ENCODE results near the gene RAB5A.

DNA sequence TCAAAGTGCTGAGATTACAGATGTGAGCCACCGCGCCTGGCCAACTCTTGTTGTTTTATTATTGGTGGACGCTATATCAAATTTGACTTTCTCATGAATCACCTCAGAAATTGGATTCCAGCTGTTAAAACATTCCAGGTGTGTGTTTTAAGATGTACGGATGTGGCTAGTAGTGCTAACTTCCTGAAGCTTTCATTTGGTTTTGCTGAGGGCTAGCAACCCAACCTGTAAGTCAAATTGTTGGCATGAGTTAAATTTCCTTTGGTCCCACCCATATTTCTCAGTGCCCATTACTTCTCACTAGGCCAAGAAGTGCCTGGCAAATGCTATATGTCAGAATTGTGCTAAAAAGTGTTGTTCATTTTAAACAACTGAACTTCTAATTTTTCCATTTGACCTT is 80.2 kb downstream of the RAB5A start:
- TF ChIP-seq, protein P1, sequence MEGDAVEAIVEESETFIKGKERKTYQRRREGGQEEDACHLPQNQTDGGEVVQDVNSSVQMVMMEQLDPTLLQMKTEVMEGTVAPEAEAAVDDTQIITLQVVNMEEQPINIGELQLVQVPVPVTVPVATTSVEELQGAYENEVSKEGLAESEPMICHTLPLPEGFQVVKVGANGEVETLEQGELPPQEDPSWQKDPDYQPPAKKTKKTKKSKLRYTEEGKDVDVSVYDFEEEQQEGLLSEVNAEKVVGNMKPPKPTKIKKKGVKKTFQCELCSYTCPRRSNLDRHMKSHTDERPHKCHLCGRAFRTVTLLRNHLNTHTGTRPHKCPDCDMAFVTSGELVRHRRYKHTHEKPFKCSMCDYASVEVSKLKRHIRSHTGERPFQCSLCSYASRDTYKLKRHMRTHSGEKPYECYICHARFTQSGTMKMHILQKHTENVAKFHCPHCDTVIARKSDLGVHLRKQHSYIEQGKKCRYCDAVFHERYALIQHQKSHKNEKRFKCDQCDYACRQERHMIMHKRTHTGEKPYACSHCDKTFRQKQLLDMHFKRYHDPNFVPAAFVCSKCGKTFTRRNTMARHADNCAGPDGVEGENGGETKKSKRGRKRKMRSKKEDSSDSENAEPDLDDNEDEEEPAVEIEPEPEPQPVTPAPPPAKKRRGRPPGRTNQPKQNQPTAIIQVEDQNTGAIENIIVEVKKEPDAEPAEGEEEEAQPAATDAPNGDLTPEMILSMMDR (conservative IDR thresholded peaks at IDR 0.05; ENCODE audit: low read length), result no peak
- TF ChIP-seq EZH2phosphoT487 (IDR thresholded peaks at IDR 0.05; ENCODE audit: borderline replicate concordance, low read depth, low read length), result no peak
